ENCODE data around the gene TOMM70. TPM values are rescaled to one million over a fixed set of nuclear protein-coding genes. Genes with fewer than 3 reads are reported as not detected.
"Not testable (repeated sequence)": the region's sequence is repeated elsewhere in the genome, so short reads cannot be mapped to it uniquely, and the experiment has no call there.

The TOMM70 gene
- total and polyA plus RNA-seq, 2 of the 4 experiments (the other 2 are of a cell fraction): 24.6 to 35.1 TPM

DNA sequence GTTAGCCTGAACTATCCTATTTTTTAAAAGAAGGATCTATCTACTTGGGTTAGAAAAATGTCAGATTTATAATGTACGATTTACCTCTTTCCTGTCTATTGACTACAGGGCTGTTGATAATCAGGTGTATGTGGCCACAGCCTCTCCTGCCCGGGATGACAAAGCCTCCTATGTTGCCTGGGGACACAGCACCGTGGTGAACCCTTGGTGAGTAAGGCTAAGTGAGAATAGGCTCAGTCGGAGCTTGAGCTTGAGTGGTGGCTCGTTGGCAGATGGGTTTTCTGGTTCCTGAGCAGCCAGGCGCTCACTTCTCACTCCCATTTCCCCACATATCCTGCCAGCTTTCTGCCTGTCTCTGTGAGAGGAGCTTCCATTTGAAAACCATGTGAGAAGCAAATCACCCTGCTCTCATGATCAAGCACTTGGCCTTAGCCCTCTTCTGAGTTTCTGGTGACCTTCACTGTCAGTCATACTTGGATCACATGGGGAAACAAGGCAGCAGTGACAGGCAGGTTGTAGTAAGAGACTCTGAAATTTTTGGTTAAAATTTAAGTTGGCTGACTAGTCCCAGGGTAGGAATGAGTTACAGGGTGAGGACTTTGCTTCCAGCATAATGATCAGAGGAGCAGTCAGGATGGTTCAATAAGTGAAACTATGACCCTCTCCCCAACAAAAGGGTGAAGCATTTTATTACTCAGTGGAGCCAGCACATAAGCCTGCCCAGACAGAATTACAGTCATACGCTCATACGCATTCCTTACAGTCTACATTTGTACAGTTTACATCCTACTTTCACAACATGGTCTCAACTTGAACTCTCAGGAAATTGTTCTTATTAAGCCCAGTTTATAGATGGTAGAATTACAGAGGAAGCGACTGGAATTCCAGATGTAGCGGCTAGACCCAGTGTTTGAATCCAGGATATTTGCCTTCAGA lies 48.3 kb downstream of the TOMM70 start:
- H3K4me3 ChIP-seq (ENCODE audit: insufficient read depth, low read depth, low read length): no peak overlapping the region
- no peaks in the 10 kb centered on the region for H3K27me3 ChIP-seq (ENCODE audit: control insufficient read depth, insufficient read depth, low read length)
- no peaks in the 10 kb centered on the region for H3K9me1 ChIP-seq (ENCODE audit: insufficient read depth, low read length)
- no peaks in the 10 kb centered on the region for H4K20me1 ChIP-seq (ENCODE audit: insufficient read depth, low read length)
- no peak overlapping the region for H2AK9ac ChIP-seq (replicated peaks; ENCODE audit: low read depth, low read length, poor library complexity)
- H3K9ac ChIP-seq (ENCODE audit: low read depth, low read length): no peak overlapping the region
- H2AK5ac ChIP-seq (ENCODE audit: low read depth, low read length): no peak overlapping the region
- ATAC-seq (ENCODE audit: low read depth) (peak; percentile 61), DNase-seq (peak; percentile 71)
- peaks cover 36% of the 10 kb centered on the region for H3K36me3 ChIP-seq (ENCODE audit: control insufficient read depth, insufficient read depth, low read length)
- H3K14ac ChIP-seq (replicated peaks; ENCODE audit: low read depth, low read length): no peak overlapping the region
- intact Hi-C loops (cut with micrococcal nuclease) (no loop called here), in situ Hi-C loops (cut with MboI; ENCODE audit: low sequenced_read_pairs) (no loop called here), dilution Hi-C loops (cut with HindIII; ENCODE audit: low sequenced_read_pairs, unreplicated experiment) (no loop called here)
- no peak overlapping the region for H3K4ac ChIP-seq (ENCODE audit: low read depth, low read length)
- no peak overlapping the region for H4K91ac ChIP-seq (ENCODE audit: insufficient read depth, low read depth, low read length)
- ChIA-PET CTCF (no interaction called here), POLR2A (ENCODE audit: unreplicated experiment) (no interaction called here)
- H3K4me2 ChIP-seq (ENCODE audit: low read depth, low read length): no peak overlapping the region
- peaks cover 0 to 4% of the 10 kb centered on the region in 2 experiments; a peak in 1 of 4 replicates for H3K79me1 ChIP-seq (ENCODE audit: low read depth in 1 of 2, low read length in 2 of 2)
- no peaks in the 10 kb centered on the region for H3K4me1 ChIP-seq (ENCODE audit: control insufficient read depth, insufficient read depth, low read length)
- no peak overlapping the region for H3K56ac ChIP-seq (ENCODE audit: extremely low read depth, insufficient read depth, low read length)
- H2AFZ ChIP-seq (replicated peaks; ENCODE audit: low read length, poor library complexity): no peak overlapping the region
- BruUV-seq (replicated peaks): no TSS peak
- H3K18ac ChIP-seq (ENCODE audit: low read depth, low read length): no peak overlapping the region
- H3K23ac ChIP-seq (ENCODE audit: low read depth, low read length): no peak overlapping the region
- no peak overlapping the region for H2BK5ac ChIP-seq (ENCODE audit: low read depth, low read length, poor library complexity, severe bottlenecking)
- H4K5ac ChIP-seq (ENCODE audit: low read depth, low read length): no peak overlapping the region
- H3K27ac ChIP-seq (ENCODE audit: insufficient read depth, low read length): no peak overlapping the region
- H2BK15ac ChIP-seq (ENCODE audit: low read depth, low read length): no peak overlapping the region
- H2BK20ac ChIP-seq (ENCODE audit: low read depth, low read length): no peak overlapping the region
- H3K9me3 ChIP-seq (ENCODE audit: control insufficient read depth, insufficient read depth, low read length): no peaks in the 10 kb centered on the region; the same call in 1 of the 2 replicates
- TF ChIP-seq RCOR1 (IDR thresholded peaks at IDR 0.05; ENCODE audit: insufficient replicate concordance, low read length): no peak
- TF ChIP-seq CHD1 (IDR thresholded peaks at IDR 0.05; ENCODE audit: low read depth, low read length): no peak
- no peak overlapping the region for H2BK120ac ChIP-seq (ENCODE audit: low read depth, low read length)
- no peak overlapping the region for H4K8ac ChIP-seq (ENCODE audit: low read depth in 2 of 2, low read length in 2 of 2)
- WGBS, 2 experiments (ENCODE audit: extremely low coverage in 2 of 2, insufficient read length in 1 of 2): no CpG with 5 or more reads among the region's 10 CpGs

DNA sequence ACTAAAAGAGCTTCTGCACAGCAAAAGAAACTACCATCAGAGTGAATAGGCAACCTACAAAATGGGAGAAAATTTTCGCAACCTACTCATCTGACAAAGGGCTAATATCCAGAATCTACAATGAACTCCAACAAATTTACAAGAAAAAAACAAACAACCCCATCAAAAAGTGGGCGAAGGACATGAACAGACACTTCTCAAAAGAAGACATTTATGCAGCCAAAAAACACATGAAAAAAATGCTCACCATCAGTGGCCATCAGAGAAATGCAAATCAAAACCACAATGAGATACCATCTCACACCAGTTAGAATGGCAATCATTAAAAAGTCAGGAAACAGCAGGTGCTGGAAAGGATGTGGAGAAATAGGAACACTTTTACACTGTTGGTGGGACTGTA lies 49.1 kb downstream of the TOMM70 start:
- H4K8ac ChIP-seq (ENCODE audit: low read depth in 2 of 2, low read length in 2 of 2); CTCF ChIA-PET; H3K4ac ChIP-seq (ENCODE audit: low read depth, low read length); H3K79me1 ChIP-seq (ENCODE audit: low read depth in 1 of 2, low read length in 2 of 2); DNase-seq; H2AK5ac ChIP-seq (ENCODE audit: low read depth, low read length); in situ Hi-C loops (cut with MboI; ENCODE audit: low sequenced_read_pairs); H3K9me1 ChIP-seq (ENCODE audit: insufficient read depth, low read length); H3K4me2 ChIP-seq (ENCODE audit: low read depth, low read length); intact Hi-C loops (cut with micrococcal nuclease); BruUV-seq (replicated peaks); H4K5ac ChIP-seq (ENCODE audit: low read depth, low read length); H3K14ac ChIP-seq (replicated peaks; ENCODE audit: low read depth, low read length); H3K18ac ChIP-seq (ENCODE audit: low read depth, low read length); H2BK120ac ChIP-seq (ENCODE audit: low read depth, low read length); H2BK5ac ChIP-seq (ENCODE audit: low read depth, low read length, poor library complexity, severe bottlenecking); H4K20me1 ChIP-seq (ENCODE audit: insufficient read depth, low read length); H2BK20ac ChIP-seq (ENCODE audit: low read depth, low read length); H2AFZ ChIP-seq (replicated peaks; ENCODE audit: low read length, poor library complexity); POLR2A ChIA-PET (ENCODE audit: unreplicated experiment); H3K9ac ChIP-seq (ENCODE audit: low read depth, low read length); H2AK9ac ChIP-seq (replicated peaks; ENCODE audit: low read depth, low read length, poor library complexity); H3K27ac ChIP-seq (ENCODE audit: insufficient read depth, low read length); H4K91ac ChIP-seq (ENCODE audit: insufficient read depth, low read depth, low read length); H3K23ac ChIP-seq (ENCODE audit: low read depth, low read length); ATAC-seq (ENCODE audit: low read depth); H2BK15ac ChIP-seq (ENCODE audit: low read depth, low read length); H3K27me3 ChIP-seq (ENCODE audit: control insufficient read depth, insufficient read depth, low read length); H3K9me3 ChIP-seq (ENCODE audit: control insufficient read depth, insufficient read depth, low read length); H3K56ac ChIP-seq (ENCODE audit: extremely low read depth, insufficient read depth, low read length); dilution Hi-C loops (cut with HindIII; ENCODE audit: low sequenced_read_pairs, unreplicated experiment); H3K4me1 ChIP-seq (ENCODE audit: control insufficient read depth, insufficient read depth, low read length); H3K4me3 ChIP-seq (ENCODE audit: insufficient read depth, low read depth, low read length): not testable (repeated sequence)
- WGBS, 2 experiments (ENCODE audit: extremely low coverage in 2 of 2, insufficient read length in 1 of 2): no CpG with 5 or more reads among the region's 2 CpGs
- peaks cover 40% of the 10 kb centered on the region for H3K36me3 ChIP-seq (ENCODE audit: control insufficient read depth, insufficient read depth, low read length)

All from IMR-90 (cell line).